ENCODE measurements around the gene DCTN2. TPM values are rescaled to one million over a fixed set of nuclear protein-coding genes. Genes with fewer than 3 reads are reported as not detected.
"Not testable (repeated sequence)": the region's sequence is repeated elsewhere in the genome, so short reads cannot be mapped to it uniquely, and the experiment has no call there.

Gene DCTN2
- total RNA-seq, 1 experiment from 2014 or later = 109 TPM

- no peak for DNase-seq (ENCODE audit: low spot score)
Observed at GRCh38 chr12:57577981-57578758, 31.2 kb upstream of the DCTN2 start.

- no peak for DNase-seq (ENCODE audit: low spot score)
Observed at GRCh38 chr12:57576613-57577160, 29.7 kb upstream of the DCTN2 start.

GRCh38 chr12:57575771-57576612 lies 29.0 kb upstream of the DCTN2 start:
- no peak for DNase-seq (ENCODE audit: low spot score)

GRCh38 chr12:57574795-57575194 lies 27.8 kb upstream of the DCTN2 start:
- DNase-seq (ENCODE audit: low spot score) = no peak

GRCh38 chr12:57571926-57572762 lies 25.2 kb upstream of the DCTN2 start:
- no peak for DNase-seq (ENCODE audit: low spot score)

GRCh38 chr12:57570438-57570837 lies 23.4 kb upstream of the DCTN2 start:
- DNase-seq (ENCODE audit: low spot score) = not testable (repeated sequence)

GRCh38 chr12:57569858-57570257 lies 22.9 kb upstream of the DCTN2 start:
- no peak for DNase-seq (ENCODE audit: low spot score)

GRCh38 chr12:57568838-57569237 lies 21.8 kb upstream of the DCTN2 start:
- DNase-seq (ENCODE audit: low spot score) = no peak

- DNase-seq (ENCODE audit: low spot score) = no peak
Observed at GRCh38 chr12:57564178-57564740, 17.3 kb upstream of the DCTN2 start.

- DNase-seq (ENCODE audit: low spot score) = no peak
Observed at GRCh38 chr12:57563358-57563757, 16.4 kb upstream of the DCTN2 start.

- not testable (repeated sequence) for DNase-seq (ENCODE audit: low spot score)
Observed at GRCh38 chr12:57561117-57561516, 14.1 kb upstream of the DCTN2 start.

- DNase-seq (ENCODE audit: low spot score) = no peak
Observed at GRCh38 chr12:57560516-57560915, 13.5 kb upstream of the DCTN2 start.

- no peak for DNase-seq (ENCODE audit: low spot score)
Observed at GRCh38 chr12:57558864-57559263, 11.9 kb upstream of the DCTN2 start.

GRCh38 chr12:57554897-57555296 lies 7.9 kb upstream of the DCTN2 start:
- DNase-seq (ENCODE audit: low spot score) = no peak

GRCh38 chr12:57554453-57554852 lies 7.5 kb upstream of the DCTN2 start:
- no peak for DNase-seq (ENCODE audit: low spot score)

GRCh38 chr12:57553343-57554202 lies 6.6 kb upstream of the DCTN2 start:
- DNase-seq (ENCODE audit: low spot score) = no peak

GRCh38 chr12:57552835-57553313 lies 5.9 kb upstream of the DCTN2 start:
- no peak for DNase-seq (ENCODE audit: low spot score)

GRCh38 chr12:57552306-57552651 lies 5.3 kb upstream of the DCTN2 start:
- no peak for DNase-seq (ENCODE audit: low spot score)

GRCh38 chr12:57551637-57552305 lies 4.8 kb upstream of the DCTN2 start:
- DNase-seq (ENCODE audit: low spot score) = no peak
